MM.1S (cell line): Measurements from ENCODE around the gene ABCC3.

ENCODE experiments used
- DNase-seq: peaks from one replicate; pipeline ENCODE4 v3.0.0-alpha.2; 2015
- H2AFZ ChIP-seq: fragments of 300-600 bp; sonication (generic); 2 replicates; pipeline ENCODE4 v1.6.0; 2016; ENCODE audit warnings: antibody characterized with exemption, low read length
- H3F3A ChIP-seq: fragments of 300-600 bp; sonication (generic); 2 replicates; pipeline ENCODE4 v1.6.1; 2016; ENCODE audit warnings: mild to moderate bottlenecking, antibody characterized with exemption, low read length, moderate library complexity, mixed read lengths; ENCODE audit not compliant: insufficient read depth
- H3K27ac ChIP-seq: fragments of 300-600 bp; sonication (generic); 2 replicates; pipeline ENCODE4 v1.5.1; 2016; ENCODE audit warnings: mild to moderate bottlenecking, low read length
- H3K27me3 ChIP-seq: fragments of 300-600 bp; sonication (generic); replicated peaks from 2 replicates; pipeline ENCODE4 v1.6.0; 2016; ENCODE audit warnings: low read length; ENCODE audit not compliant: insufficient read depth
- H3K36me3 ChIP-seq: fragments of 300-600 bp; sonication (generic); replicated peaks from 2 replicates; pipeline ENCODE4 v1.6.1; 2016; ENCODE audit warnings: mild to moderate bottlenecking, low read length, mixed read lengths; ENCODE audit not compliant: insufficient read depth
- H3K4me1 ChIP-seq: fragments of 300-600 bp; sonication (generic); 2 replicates; pipeline ENCODE4 v1.6.1; 2016; ENCODE audit warnings: low read length, mixed read lengths
- H3K4me2 ChIP-seq: fragments of 300-600 bp; sonication (generic); 2 replicates; pipeline ENCODE4 v1.6.0; 2016; ENCODE audit warnings: low read depth, low read length
- H3K4me3 ChIP-seq: fragments of 300-600 bp; sonication (generic); 2 replicates; pipeline ENCODE4 v1.5.1; 2016; ENCODE audit warnings: low read length, mixed read lengths
- H3K79me2 ChIP-seq: fragments of 300-600 bp; sonication (generic); 2 replicates; pipeline ENCODE4 v1.6.1; 2016; ENCODE audit warnings: mixed run types, low read length, mixed read lengths
- H3K9ac ChIP-seq: fragments of 300-600 bp; sonication (generic); 2 replicates; pipeline ENCODE4 v1.6.1; 2016; ENCODE audit warnings: low read length, mixed read lengths
- H3K9me2 ChIP-seq: fragments of 300-600 bp; sonication (generic); replicated peaks from 2 replicates; pipeline ENCODE4 v1.6.1; 2016; ENCODE audit warnings: mild to moderate bottlenecking, low read length, mixed read lengths; ENCODE audit not compliant: insufficient read depth
- H3K9me3 ChIP-seq: fragments of 300-600 bp; sonication (generic); replicated peaks from 2 replicates; pipeline ENCODE4 v1.6.1; 2016; ENCODE audit warnings: mild to moderate bottlenecking, low read length, mixed read lengths; ENCODE audit not compliant: insufficient read depth
- H4K20me1 ChIP-seq: fragments of 300-600 bp; sonication (generic); 2 replicates; pipeline ENCODE4 v1.6.1; 2016; ENCODE audit warnings: mild to moderate bottlenecking, low read length, moderate library complexity, mixed read lengths; ENCODE audit not compliant: insufficient read depth
- EZH2 ChIP-seq: fragments of 300-600 bp; sonication (generic); optimal IDR thresholded peaks from 2 replicates; pipeline ENCODE3; 2017; ENCODE audit warnings: low read depth, mild to moderate bottlenecking, antibody characterized with exemption, low read length, mixed read lengths
- EZH2phosphoT487 ChIP-seq: fragments of 300-600 bp; sonication (generic); IDR thresholded peaks from 2 replicates; pipeline ENCODE4 v1.6.1; 2018; ENCODE audit warnings: antibody characterized with exemption, low read length
- TF ChIP-seq, protein P1 (sequence below): fragments of 300-600 bp; sonication (generic); IDR thresholded peaks from 2 replicates; pipeline ENCODE4 v1.5.1; 2016; ENCODE audit warnings: antibody characterized with exemption, low read length, mixed read lengths

Gene ABCC3

DNA sequence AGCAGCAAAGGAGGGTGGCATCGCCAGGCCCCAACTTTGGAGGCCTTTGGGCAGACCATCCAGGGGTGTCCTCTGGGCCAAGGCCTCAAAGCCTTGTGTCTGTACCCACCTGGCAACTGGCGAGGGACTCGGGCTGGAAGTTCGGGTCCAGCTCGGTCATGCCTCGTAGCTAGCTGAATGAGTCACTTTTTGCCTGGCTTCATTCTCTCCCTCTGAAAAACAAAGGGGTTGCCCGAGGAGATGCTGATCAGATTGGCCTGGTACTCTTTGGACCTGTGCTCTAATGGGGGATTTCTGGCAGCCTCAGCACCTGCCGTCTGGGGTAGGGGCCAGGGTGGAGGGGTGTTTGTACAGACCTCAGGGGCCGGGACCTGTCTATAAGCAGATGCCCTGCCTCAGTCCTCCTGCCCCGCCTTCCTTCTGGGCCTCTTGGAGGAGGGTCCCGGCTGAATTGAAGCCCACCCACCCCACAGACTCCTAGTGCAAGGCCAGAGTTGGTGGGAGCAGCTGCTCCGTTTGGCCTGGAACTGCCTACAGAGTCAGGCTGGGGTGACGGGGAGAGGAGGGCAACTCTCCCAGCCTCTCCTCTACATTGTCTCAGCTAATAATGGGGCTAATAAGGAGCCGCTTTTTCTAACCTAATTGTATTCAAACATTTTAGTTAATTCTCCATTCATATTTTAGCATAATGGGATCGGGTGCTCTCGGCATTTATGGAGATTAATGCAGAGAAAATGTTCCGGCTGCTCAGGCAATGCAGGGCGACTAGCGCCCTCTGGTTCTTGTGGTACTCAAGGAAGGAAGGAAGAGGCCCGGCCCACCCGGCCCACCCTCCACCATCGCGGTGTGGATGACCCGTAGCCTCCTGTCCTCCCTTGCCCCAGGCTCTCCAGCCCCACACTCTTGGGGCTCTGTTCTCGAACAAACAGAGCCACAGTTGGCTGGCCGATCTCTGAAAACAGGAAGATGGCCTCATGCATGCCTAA lies 21.4 kb upstream of the ABCC3 start:
- Histone ChIP-seq H3K9ac (no peak overlapping the region), H3K79me2 (no peaks in the 10 kb centered on the region), H3K4me2 (no peak overlapping the region), H3K27me3 (peaks cover 91% of the 10 kb centered on the region), H3K9me2 (no peaks in the 10 kb centered on the region), H3K27ac (no peak overlapping the region), H4K20me1 (no peaks in the 10 kb centered on the region), H3K36me3 (no peaks in the 10 kb centered on the region), H3K9me3 (no peaks in the 10 kb centered on the region), H3K4me3 (no peak overlapping the region), H2AFZ (no peak overlapping the region), H3F3A (no peaks in the 10 kb centered on the region), H3K4me1 (no peaks in the 10 kb centered on the region)
- no peak for DNase-seq
- TF ChIP-seq EZH2 (no peak), EZH2phosphoT487 (no peak)
- TF ChIP-seq, protein P1, sequence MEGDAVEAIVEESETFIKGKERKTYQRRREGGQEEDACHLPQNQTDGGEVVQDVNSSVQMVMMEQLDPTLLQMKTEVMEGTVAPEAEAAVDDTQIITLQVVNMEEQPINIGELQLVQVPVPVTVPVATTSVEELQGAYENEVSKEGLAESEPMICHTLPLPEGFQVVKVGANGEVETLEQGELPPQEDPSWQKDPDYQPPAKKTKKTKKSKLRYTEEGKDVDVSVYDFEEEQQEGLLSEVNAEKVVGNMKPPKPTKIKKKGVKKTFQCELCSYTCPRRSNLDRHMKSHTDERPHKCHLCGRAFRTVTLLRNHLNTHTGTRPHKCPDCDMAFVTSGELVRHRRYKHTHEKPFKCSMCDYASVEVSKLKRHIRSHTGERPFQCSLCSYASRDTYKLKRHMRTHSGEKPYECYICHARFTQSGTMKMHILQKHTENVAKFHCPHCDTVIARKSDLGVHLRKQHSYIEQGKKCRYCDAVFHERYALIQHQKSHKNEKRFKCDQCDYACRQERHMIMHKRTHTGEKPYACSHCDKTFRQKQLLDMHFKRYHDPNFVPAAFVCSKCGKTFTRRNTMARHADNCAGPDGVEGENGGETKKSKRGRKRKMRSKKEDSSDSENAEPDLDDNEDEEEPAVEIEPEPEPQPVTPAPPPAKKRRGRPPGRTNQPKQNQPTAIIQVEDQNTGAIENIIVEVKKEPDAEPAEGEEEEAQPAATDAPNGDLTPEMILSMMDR = no peak

DNA sequence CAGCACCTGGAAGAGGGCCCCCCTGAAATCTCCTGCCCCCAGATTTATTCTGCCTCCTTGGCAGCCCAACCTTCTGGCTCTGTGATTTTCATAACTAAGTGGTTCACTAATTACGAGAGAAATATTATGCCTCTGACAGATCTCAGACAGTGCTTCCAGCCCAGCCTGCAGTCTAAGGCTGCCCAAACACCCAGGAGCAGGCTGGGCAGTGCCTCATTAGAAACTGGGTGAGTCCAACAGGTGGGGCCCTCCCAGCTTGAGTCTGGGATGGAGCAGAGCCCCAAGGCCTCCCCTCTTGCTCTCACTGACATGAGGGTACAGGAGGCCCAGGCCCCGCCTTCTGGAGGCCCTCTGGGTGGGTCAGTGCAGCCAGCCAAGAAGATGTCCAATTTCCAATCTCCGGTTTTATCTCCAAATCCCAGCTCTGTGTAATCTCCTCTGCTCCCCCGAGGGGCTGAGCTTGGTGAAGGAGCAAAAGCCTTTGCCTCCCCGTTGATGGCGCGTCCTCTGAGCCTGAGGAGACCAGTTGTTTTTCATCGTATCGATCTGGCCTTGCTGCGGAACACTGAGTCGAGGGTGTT lies 20.1 kb upstream of the ABCC3 start:
- H3K27me3 ChIP-seq = peaks cover 92% of the 10 kb centered on the region
- H3K36me3 ChIP-seq = no peaks in the 10 kb centered on the region

DNA sequence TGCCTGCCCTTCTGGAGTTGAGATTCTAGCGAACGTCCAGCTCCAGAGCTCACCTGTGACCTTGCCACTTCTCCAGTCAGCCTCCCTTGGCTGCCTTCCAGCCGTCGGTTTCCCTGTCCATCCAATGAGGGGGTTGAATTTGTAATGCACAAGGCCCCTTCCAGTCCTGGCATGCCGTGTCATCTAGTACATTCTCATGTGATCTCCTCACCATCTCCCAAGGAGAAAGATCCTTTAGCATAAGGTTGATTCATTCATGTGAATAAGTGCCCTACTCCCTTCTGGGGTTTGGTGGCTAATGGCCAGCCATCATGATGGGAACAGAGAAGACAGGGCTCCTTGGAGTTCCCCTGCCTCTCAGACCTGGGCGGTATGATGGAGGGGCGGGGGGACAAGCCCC lies 18.9 kb upstream of the ABCC3 start:
- Histone ChIP-seq H3K4me3 (no peak overlapping the region), H3F3A (no peaks in the 10 kb centered on the region), H3K27me3 (peaks cover 93% of the 10 kb centered on the region), H3K9me2 (no peaks in the 10 kb centered on the region), H3K79me2 (no peaks in the 10 kb centered on the region), H3K4me2 (no peak overlapping the region), H3K9me3 (no peaks in the 10 kb centered on the region), H2AFZ (no peak overlapping the region), H3K27ac (no peak overlapping the region), H3K9ac (no peak overlapping the region), H3K36me3 (no peaks in the 10 kb centered on the region), H4K20me1 (no peaks in the 10 kb centered on the region), H3K4me1 (no peaks in the 10 kb centered on the region)
- TF ChIP-seq EZH2phosphoT487 = no peak
- TF ChIP-seq, protein P1 = no peak
- TF ChIP-seq EZH2 = no peak
- DNase-seq = no peak

More for the DNA sequence above, 20.1 kb upstream of the ABCC3 start:
- Histone ChIP-seq H2AFZ (no peak overlapping the region), H3F3A (no peaks in the 10 kb centered on the region), H3K9ac (no peak overlapping the region), H3K4me1 (no peaks in the 10 kb centered on the region), H4K20me1 (no peaks in the 10 kb centered on the region), H3K9me2 (no peaks in the 10 kb centered on the region), H3K9me3 (no peaks in the 10 kb centered on the region), H3K79me2 (no peaks in the 10 kb centered on the region), H3K4me2 (no peak overlapping the region), H3K27ac (no peak overlapping the region), H3K4me3 (no peak overlapping the region)
- TF ChIP-seq EZH2 = no peak
- TF ChIP-seq, protein P1 = no peak
- TF ChIP-seq EZH2phosphoT487 = no peak
- DNase-seq = no peak
